Lower lobe of right lung (tissue), 2 donors: ENCODE data around the gene POC1B. TPM values are rescaled to one million over a fixed set of nuclear protein-coding genes. Genes with fewer than 3 reads are reported as not detected.

ENCODE experiments used
- ATAC-seq, 2 donors: fragments of 200-7000 bp; cut with Tn5 transposase; one replicate each; pipeline ENCODE4 v1.9.1; 2020 to 2022; ENCODE audit warnings: mild to moderate bottlenecking in 2 of 2, moderate library complexity in 2 of 2
- DNase-seq: peaks from one replicate; pipeline ENCODE4 v3.0.0-alpha.2; 2020
- H3K27ac ChIP-seq: fragments of 200-600 bp; one replicate; pipeline ENCODE4 v1.8.0; 2022
- H3K27me3 ChIP-seq: fragments of 200-600 bp; one replicate; pipeline ENCODE4 v1.8.0; 2022; ENCODE audit warnings: low read depth
- H3K36me3 ChIP-seq: fragments of 200-600 bp; one replicate; pipeline ENCODE4 v1.8.0; 2022; ENCODE audit warnings: mild to moderate bottlenecking
- H3K4me1 ChIP-seq: fragments of 200-600 bp; one replicate; pipeline ENCODE4 v1.8.0; 2022
- H3K4me3 ChIP-seq: fragments of 200-600 bp; one replicate; pipeline ENCODE4 v1.8.0; 2022; ENCODE audit warnings: mild to moderate bottlenecking
- H3K9me3 ChIP-seq: fragments of 200-600 bp; one replicate; pipeline ENCODE4 v1.8.0; 2022
- CTCF ChIP-seq: fragments of 200-600 bp; IDR thresholded peaks from one replicate; pipeline ENCODE4 v1.8.0; 2022; ENCODE audit warnings: antibody characterized with exemption, mild to moderate bottlenecking
- intact Hi-C: fragments of 100-400 bp; cut with DNase I; formaldehyde crosslinking; loops from one replicate; pipeline ENCODE4 v1.11.0; 2022
- total RNA-seq: library from RNA; stranded (reverse); fragmentation: NEBNext Ultra II Directional; extraction: Animal tissue kit (Norgen Biotek cat#: 25700); gene quantifications from one replicate; pipeline ENCODE4 v1.2.1, GENCODE V29; 2021
- donor health status: DM: no; HTN: yes; CAD: no; lungs with severe emphysema.

The POC1B gene
- total RNA-seq, 1 donor from 2014 or later = 15.5 TPM

- no peaks in the 10 kb centered on the region for H3K27me3 ChIP-seq
- no peak for ATAC-seq
- intact Hi-C loops = no loop called here
Observed at GRCh38 chr12:89516633-89517032, 9.2 kb downstream of the POC1B start.

GRCh38 chr12:89514751-89515150, 11.1 kb downstream of the POC1B start:
- Histone ChIP-seq H3K27me3 (no peaks in the 10 kb centered on the region), H3K27ac (no peak overlapping the region), H3K36me3 (no peaks in the 10 kb centered on the region), H3K9me3 (no peaks in the 10 kb centered on the region), H3K4me1 (no peaks in the 10 kb centered on the region), H3K4me3 (no peak overlapping the region)
- DNase-seq = no peak
- intact Hi-C loops = no loop called here
- ATAC-seq = no peak
- TF ChIP-seq CTCF = no peak

More at GRCh38 chr12:89516633-89517032, 9.2 kb downstream of the POC1B start:
- H3K9me3 ChIP-seq = no peaks in the 10 kb centered on the region
- H3K27ac ChIP-seq = no peak overlapping the region
- no peak overlapping the region for H3K4me3 ChIP-seq
- no peak for TF ChIP-seq CTCF
- peaks cover 14% of the 10 kb centered on the region for H3K4me1 ChIP-seq
- no peaks in the 10 kb centered on the region for H3K36me3 ChIP-seq
- no peak for DNase-seq

DNA sequence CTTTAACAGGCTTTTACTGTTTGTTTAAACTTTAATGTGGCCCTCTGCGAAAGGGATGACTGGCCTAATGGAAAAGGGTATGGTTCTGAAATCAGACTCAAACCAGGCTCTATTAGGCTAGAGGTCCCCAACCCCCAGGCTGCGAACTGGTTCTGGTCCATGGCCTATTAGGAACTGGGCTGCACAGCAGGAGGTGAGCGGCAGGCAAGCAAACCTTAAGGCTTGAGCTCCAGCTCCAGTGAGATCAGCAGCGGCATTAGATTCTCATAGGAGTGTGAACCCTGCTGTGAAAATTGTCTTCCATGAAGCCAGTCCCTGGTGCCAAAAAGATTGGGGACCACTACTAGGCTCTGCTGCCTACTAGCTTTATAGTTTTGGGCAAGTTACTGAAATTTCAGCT, 12.3 kb downstream of the POC1B start:
- H3K4me3 ChIP-seq = no peak overlapping the region
- H3K36me3 ChIP-seq = no peaks in the 10 kb centered on the region
- no peak for ATAC-seq
- no peak overlapping the region for H3K27ac ChIP-seq
- DNase-seq = no peak
- intact Hi-C loops = no loop called here
- no peaks in the 10 kb centered on the region for H3K4me1 ChIP-seq
- TF ChIP-seq CTCF = no peak
- no peaks in the 10 kb centered on the region for H3K27me3 ChIP-seq
- H3K9me3 ChIP-seq = no peaks in the 10 kb centered on the region

- Histone ChIP-seq H3K27ac (no peak overlapping the region), H3K4me1 (peaks cover 7% of the 10 kb centered on the region), H3K4me3 (no peak overlapping the region), H3K36me3 (no peaks in the 10 kb centered on the region), H3K9me3 (no peaks in the 10 kb centered on the region), H3K27me3 (no peaks in the 10 kb centered on the region)
- no peak for TF ChIP-seq CTCF
- intact Hi-C loops = no loop called here
- DNase-seq = no peak
- no peak for ATAC-seq
Observed at GRCh38 chr12:89507015-89507824, 18.6 kb downstream of the POC1B start.

GRCh38 chr12:89506050-89506449, 19.8 kb downstream of the POC1B start:
- Histone ChIP-seq H3K4me1 (peaks cover 7% of the 10 kb centered on the region), H3K27me3 (no peaks in the 10 kb centered on the region), H3K4me3 (no peak overlapping the region), H3K36me3 (no peaks in the 10 kb centered on the region), H3K27ac (no peak overlapping the region), H3K9me3 (no peaks in the 10 kb centered on the region)
- ATAC-seq = no peak
- intact Hi-C loops = no loop called here
- no peak for DNase-seq
- TF ChIP-seq CTCF = no peak
